Neural cell (in vitro differentiated cells): ENCODE results near the gene SARS1.

ENCODE experiments used
- EP300 ChIP-seq: fragments of 450-650 bp; conservative IDR thresholded peaks from 2 replicates; pipeline ENCODE4 v1.6.1; 2014; ENCODE audit warnings: antibody characterized with exemption, mild to moderate bottlenecking, moderate library complexity; ENCODE audit not compliant: poor library complexity, severe bottlenecking
- EZH2 ChIP-seq: fragments of 200-600, 300-800 bp; shearing (Covaris generic), sonication (generic); IDR thresholded peaks from 2 replicates; pipeline ENCODE4 v1.6.1; 2014; ENCODE audit warnings: antibody characterized with exemption, low read length, borderline replicate concordance, mild to moderate bottlenecking; ENCODE audit not compliant: insufficient read depth, poor library complexity, severe bottlenecking
- MXI1 ChIP-seq: fragments of 450-650 bp; conservative IDR thresholded peaks from 2 replicates; pipeline ENCODE4 v1.6.1; 2014; ENCODE audit warnings: antibody characterized with exemption, mild to moderate bottlenecking; ENCODE audit not compliant: poor library complexity, severe bottlenecking
- POLR2AphosphoS5 ChIP-seq: IDR thresholded peaks from 2 replicates; pipeline ENCODE4 v1.6.1; 2012
- SMC3 ChIP-seq: fragments of 450-650 bp; conservative IDR thresholded peaks from 2 replicates; pipeline ENCODE4 v1.6.1; 2014; ENCODE audit warnings: antibody characterized with exemption, mild to moderate bottlenecking, moderate library complexity; ENCODE audit not compliant: poor library complexity
- TAF1 ChIP-seq: IDR thresholded peaks from 2 replicates; pipeline ENCODE4 v1.6.1; 2012; ENCODE audit warnings: low read depth
- TF ChIP-seq, protein P1 (sequence below): fragments of 450-650 bp; IDR thresholded peaks from 2 replicates; pipeline ENCODE4 v1.5.1; 2014; ENCODE audit warnings: antibody characterized with exemption, mild to moderate bottlenecking, moderate library complexity; ENCODE audit not compliant: poor library complexity, severe bottlenecking
- TF ChIP-seq, protein P2 (sequence below): IDR thresholded peaks from 2 replicates; pipeline ENCODE4 v1.6.1; 2012; ENCODE audit warnings: borderline replicate concordance

DNA sequence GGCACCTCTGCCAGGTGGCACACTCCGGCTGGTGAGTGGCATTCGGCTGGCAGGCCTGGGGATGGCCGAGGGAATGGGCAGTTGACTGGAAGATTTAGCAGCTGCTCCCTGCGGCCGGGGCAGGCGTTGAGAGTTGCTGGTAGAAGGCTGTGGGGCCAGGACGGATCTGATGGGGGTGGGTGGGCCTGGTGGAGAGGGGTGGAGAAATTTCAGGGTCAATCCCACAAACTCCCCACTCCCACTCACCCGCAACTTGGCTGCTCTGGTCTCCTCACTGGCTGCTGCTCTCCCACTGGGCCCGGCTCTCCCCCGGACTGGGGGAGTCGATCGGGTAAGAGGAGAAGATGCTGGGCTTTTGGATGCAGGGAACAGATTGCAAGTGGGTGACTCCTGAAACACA, 67.1 kb downstream of the SARS1 start:
- TF ChIP-seq, protein P1, sequence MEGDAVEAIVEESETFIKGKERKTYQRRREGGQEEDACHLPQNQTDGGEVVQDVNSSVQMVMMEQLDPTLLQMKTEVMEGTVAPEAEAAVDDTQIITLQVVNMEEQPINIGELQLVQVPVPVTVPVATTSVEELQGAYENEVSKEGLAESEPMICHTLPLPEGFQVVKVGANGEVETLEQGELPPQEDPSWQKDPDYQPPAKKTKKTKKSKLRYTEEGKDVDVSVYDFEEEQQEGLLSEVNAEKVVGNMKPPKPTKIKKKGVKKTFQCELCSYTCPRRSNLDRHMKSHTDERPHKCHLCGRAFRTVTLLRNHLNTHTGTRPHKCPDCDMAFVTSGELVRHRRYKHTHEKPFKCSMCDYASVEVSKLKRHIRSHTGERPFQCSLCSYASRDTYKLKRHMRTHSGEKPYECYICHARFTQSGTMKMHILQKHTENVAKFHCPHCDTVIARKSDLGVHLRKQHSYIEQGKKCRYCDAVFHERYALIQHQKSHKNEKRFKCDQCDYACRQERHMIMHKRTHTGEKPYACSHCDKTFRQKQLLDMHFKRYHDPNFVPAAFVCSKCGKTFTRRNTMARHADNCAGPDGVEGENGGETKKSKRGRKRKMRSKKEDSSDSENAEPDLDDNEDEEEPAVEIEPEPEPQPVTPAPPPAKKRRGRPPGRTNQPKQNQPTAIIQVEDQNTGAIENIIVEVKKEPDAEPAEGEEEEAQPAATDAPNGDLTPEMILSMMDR: no peak
- TF ChIP-seq POLR2AphosphoS5 (no peak), TAF1 (no peak), EP300 (no peak), EZH2 (no peak), MXI1 (no peak), SMC3 (no peak)
- TF ChIP-seq, protein P2, sequence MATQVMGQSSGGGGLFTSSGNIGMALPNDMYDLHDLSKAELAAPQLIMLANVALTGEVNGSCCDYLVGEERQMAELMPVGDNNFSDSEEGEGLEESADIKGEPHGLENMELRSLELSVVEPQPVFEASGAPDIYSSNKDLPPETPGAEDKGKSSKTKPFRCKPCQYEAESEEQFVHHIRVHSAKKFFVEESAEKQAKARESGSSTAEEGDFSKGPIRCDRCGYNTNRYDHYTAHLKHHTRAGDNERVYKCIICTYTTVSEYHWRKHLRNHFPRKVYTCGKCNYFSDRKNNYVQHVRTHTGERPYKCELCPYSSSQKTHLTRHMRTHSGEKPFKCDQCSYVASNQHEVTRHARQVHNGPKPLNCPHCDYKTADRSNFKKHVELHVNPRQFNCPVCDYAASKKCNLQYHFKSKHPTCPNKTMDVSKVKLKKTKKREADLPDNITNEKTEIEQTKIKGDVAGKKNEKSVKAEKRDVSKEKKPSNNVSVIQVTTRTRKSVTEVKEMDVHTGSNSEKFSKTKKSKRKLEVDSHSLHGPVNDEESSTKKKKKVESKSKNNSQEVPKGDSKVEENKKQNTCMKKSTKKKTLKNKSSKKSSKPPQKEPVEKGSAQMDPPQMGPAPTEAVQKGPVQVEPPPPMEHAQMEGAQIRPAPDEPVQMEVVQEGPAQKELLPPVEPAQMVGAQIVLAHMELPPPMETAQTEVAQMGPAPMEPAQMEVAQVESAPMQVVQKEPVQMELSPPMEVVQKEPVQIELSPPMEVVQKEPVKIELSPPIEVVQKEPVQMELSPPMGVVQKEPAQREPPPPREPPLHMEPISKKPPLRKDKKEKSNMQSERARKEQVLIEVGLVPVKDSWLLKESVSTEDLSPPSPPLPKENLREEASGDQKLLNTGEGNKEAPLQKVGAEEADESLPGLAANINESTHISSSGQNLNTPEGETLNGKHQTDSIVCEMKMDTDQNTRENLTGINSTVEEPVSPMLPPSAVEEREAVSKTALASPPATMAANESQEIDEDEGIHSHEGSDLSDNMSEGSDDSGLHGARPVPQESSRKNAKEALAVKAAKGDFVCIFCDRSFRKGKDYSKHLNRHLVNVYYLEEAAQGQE: no peak
